ENCODE data around the gene NDFIP2. TPM values are rescaled to one million over a fixed set of nuclear protein-coding genes. Genes with fewer than 3 reads are reported as not detected.

Gene NDFIP2
- total RNA-seq, 1 experiment from 2014 or later, result 48.4 TPM

DNA sequence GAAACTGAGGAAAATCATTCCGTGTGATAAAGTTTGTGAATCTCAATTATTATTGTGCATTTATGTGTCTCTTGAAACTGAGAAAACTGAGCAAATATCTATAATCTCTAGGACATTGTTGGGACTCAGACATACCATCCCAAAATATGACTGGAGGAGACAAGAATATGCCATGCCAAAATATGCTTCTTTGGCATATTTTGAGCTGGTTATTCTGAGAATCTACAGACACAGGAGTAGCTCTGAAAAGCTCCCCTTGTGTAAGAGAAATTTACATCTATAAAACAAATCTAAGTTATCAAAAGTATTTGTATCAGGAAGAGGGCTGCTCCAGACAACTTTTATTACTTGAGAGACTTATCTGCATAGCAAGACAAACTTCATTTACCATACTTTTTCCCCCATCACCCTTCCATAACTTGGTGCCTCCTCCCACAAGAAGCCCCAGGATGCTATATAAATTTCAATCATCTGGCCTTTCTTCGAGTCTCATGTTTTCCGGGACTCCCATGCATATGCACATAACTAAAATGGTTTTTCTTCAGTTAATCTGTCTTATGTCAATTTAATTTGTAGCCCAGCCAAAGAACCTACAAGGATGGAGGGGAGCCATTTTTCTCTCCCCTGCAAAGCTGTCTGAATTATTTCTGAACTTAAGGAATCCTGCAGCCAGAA is 28.6 kb upstream of the NDFIP2 start:
- CTCF ChIA-PET, result interaction anchor here (0.6 kb wide), 1 partner anchor 29 kb away, joined by 13 read pairs; the partner anchor contains the start of gene NDFIP2
- no peak for DNase-seq
- H3K9me2 ChIP-seq (ENCODE audit: insufficient read depth), result no peaks in the 10 kb centered on the region
- TF ChIP-seq, protein P1, sequence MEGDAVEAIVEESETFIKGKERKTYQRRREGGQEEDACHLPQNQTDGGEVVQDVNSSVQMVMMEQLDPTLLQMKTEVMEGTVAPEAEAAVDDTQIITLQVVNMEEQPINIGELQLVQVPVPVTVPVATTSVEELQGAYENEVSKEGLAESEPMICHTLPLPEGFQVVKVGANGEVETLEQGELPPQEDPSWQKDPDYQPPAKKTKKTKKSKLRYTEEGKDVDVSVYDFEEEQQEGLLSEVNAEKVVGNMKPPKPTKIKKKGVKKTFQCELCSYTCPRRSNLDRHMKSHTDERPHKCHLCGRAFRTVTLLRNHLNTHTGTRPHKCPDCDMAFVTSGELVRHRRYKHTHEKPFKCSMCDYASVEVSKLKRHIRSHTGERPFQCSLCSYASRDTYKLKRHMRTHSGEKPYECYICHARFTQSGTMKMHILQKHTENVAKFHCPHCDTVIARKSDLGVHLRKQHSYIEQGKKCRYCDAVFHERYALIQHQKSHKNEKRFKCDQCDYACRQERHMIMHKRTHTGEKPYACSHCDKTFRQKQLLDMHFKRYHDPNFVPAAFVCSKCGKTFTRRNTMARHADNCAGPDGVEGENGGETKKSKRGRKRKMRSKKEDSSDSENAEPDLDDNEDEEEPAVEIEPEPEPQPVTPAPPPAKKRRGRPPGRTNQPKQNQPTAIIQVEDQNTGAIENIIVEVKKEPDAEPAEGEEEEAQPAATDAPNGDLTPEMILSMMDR (conservative IDR thresholded peaks at IDR 0.05), result no peak
- TF ChIP-seq EZH2 (IDR thresholded peaks at IDR 0.05; ENCODE audit: low read depth), result no peak
- H3K79me2 ChIP-seq (ENCODE audit: low read depth), result no peaks in the 10 kb centered on the region
- no peak overlapping the region for H3K27ac ChIP-seq
- POLR2A ChIA-PET (ENCODE audit: unreplicated experiment), result no interaction called here
- no peaks in the 10 kb centered on the region for H4K20me1 ChIP-seq (ENCODE audit: insufficient read depth)
- H3F3A ChIP-seq (ENCODE audit: insufficient read depth, low read depth), result peaks cover 13% of the 10 kb centered on the region; the same call in 1 of the 2 replicates
- BruUV-seq (replicated peaks), result no TSS peak
- no peak overlapping the region for H3K4me2 ChIP-seq
- intact Hi-C loops (cut with micrococcal nuclease; ENCODE audit: unreplicated experiment), result no loop called here
- no peak overlapping the region for H2AFZ ChIP-seq
- no peaks in the 10 kb centered on the region for H3K36me3 ChIP-seq (ENCODE audit: low read depth)
- H3K9me3 ChIP-seq (ENCODE audit: insufficient read depth, low read depth), result no peaks in the 10 kb centered on the region
- H3K27me3 ChIP-seq (ENCODE audit: insufficient read depth, low read depth), result no peaks in the 10 kb centered on the region
- no peak overlapping the region for H3K4me3 ChIP-seq
- H3K4me1 ChIP-seq (replicated peaks; ENCODE audit: insufficient read depth), result peaks cover 29% of the 10 kb centered on the region

DNA sequence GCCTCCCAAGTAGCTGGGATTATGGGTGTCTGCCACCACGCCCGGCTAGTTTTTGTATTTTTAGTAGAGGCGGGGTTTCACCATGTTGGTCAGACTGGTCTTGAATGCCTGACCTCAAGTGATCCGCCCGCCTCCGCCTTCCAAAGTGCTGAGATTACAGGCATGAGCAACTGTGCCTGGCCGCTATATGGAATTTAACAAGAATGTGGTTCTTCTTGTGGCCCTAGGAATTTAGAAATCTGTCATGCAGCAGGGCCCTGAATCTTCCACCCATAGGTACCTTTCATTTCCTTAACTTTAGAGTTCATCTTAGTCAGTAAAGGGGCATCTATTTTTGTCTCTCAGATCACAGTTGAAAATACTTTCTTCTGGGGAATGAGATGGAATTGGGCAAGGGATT is 25.6 kb upstream of the NDFIP2 start:
- H3K4me3 ChIP-seq, result no peak overlapping the region
- TF ChIP-seq, protein P1 (conservative IDR thresholded peaks at IDR 0.05), result no peak
- no peak for TF ChIP-seq EZH2 (IDR thresholded peaks at IDR 0.05; ENCODE audit: low read depth)
- H4K20me1 ChIP-seq (ENCODE audit: insufficient read depth), result no peaks in the 10 kb centered on the region
- H3K27ac ChIP-seq, result peak overlapping the region; percentile 50
- H3K79me2 ChIP-seq (ENCODE audit: low read depth), result no peaks in the 10 kb centered on the region
- ChIA-PET POLR2A (ENCODE audit: unreplicated experiment) (interaction anchor here (0.5 kb wide), 1 partner anchor 26 kb away, joined by 3 read pairs; the partner anchor contains the start of gene NDFIP2), CTCF (no interaction called here)
- peaks cover 40% of the 10 kb centered on the region for H3K4me1 ChIP-seq (replicated peaks; ENCODE audit: insufficient read depth)
- DNase-seq, result peak; percentile 70 to 88
- intact Hi-C loops (cut with micrococcal nuclease; ENCODE audit: unreplicated experiment), result loop anchor here (1.0 kb wide), 1 partner anchor 36 kb away; no protein-coding TSS in a partner anchor
- no TSS peak for BruUV-seq (replicated peaks)
- H3F3A ChIP-seq (ENCODE audit: insufficient read depth, low read depth), result peaks cover 13% of the 10 kb centered on the region; the same call in 1 of the 2 replicates
- H3K27me3 ChIP-seq (ENCODE audit: insufficient read depth, low read depth), result no peaks in the 10 kb centered on the region
- H3K9me3 ChIP-seq (ENCODE audit: insufficient read depth, low read depth), result no peaks in the 10 kb centered on the region
- peak overlapping the region; percentile 28 for H3K4me2 ChIP-seq
- H3K36me3 ChIP-seq (ENCODE audit: low read depth), result no peaks in the 10 kb centered on the region
- H3K9me2 ChIP-seq (ENCODE audit: insufficient read depth), result no peaks in the 10 kb centered on the region
- peak overlapping the region; percentile 48; the same call in 1 of the 2 replicates for H2AFZ ChIP-seq

DNA sequence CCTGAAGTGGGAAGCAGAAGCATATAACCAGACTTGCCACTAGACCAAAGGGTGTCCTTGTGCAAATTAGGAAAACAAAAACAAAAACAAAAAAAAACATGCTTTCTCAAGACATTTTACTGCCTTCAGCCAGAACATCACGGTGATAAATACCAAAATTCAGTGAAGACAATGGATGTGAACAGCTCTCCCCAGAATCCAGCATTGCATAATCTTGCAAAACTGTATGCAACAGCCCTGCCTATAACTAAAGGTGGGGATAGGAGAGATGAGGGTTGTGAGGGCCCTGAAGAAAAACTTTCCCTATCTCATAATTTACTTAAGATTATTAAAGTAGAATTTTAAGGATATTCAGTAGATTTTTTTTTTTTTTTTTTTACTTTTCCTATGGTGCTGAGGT is 24.9 kb upstream of the NDFIP2 start:
- no TSS peak for BruUV-seq (replicated peaks)
- peaks cover 40% of the 10 kb centered on the region for H3K4me1 ChIP-seq (replicated peaks; ENCODE audit: insufficient read depth)
- no peak for TF ChIP-seq EZH2 (IDR thresholded peaks at IDR 0.05; ENCODE audit: low read depth)
- TF ChIP-seq, protein P1 (conservative IDR thresholded peaks at IDR 0.05), result no peak
- H3K4me2 ChIP-seq, result peak overlapping the region; percentile 28
- DNase-seq, result no peak
- no peaks in the 10 kb centered on the region for H4K20me1 ChIP-seq (ENCODE audit: insufficient read depth)
- peaks cover 13% of the 10 kb centered on the region; the same call in 1 of the 2 replicates for H3F3A ChIP-seq (ENCODE audit: insufficient read depth, low read depth)
- no peak overlapping the region for H3K4me3 ChIP-seq
- no peaks in the 10 kb centered on the region for H3K36me3 ChIP-seq (ENCODE audit: low read depth)
- no peaks in the 10 kb centered on the region for H3K9me3 ChIP-seq (ENCODE audit: insufficient read depth, low read depth)
- ChIA-PET CTCF (no interaction called here), POLR2A (ENCODE audit: unreplicated experiment) (interaction anchor here (0.7 to 0.9 kb wide), 2 partner anchors 25 to 229 kb away, joined by 8 to 31 read pairs; partner anchors contain the start of gene NDFIP2)
- H2AFZ ChIP-seq, result peak overlapping the region; percentile 48; the same call in 1 of the 2 replicates
- intact Hi-C loops (cut with micrococcal nuclease; ENCODE audit: unreplicated experiment), result no loop called here
- no peaks in the 10 kb centered on the region for H3K27me3 ChIP-seq (ENCODE audit: insufficient read depth, low read depth)
- H3K27ac ChIP-seq, result peak overlapping the region; percentile 50
- no peaks in the 10 kb centered on the region for H3K79me2 ChIP-seq (ENCODE audit: low read depth)
- H3K9me2 ChIP-seq (ENCODE audit: insufficient read depth), result no peaks in the 10 kb centered on the region
